Measurements from ENCODE around the gene SMPDL3A. TPM values are rescaled to one million over a fixed set of nuclear protein-coding genes. Genes with fewer than 3 reads are reported as not detected.

Gene SMPDL3A
- total and polyA plus RNA-seq, 2 of the 13 experiments (the other 11 are each of a cell fraction or from before 2014, with no cell fraction given), result 7.8 to 17.3 TPM

DNA sequence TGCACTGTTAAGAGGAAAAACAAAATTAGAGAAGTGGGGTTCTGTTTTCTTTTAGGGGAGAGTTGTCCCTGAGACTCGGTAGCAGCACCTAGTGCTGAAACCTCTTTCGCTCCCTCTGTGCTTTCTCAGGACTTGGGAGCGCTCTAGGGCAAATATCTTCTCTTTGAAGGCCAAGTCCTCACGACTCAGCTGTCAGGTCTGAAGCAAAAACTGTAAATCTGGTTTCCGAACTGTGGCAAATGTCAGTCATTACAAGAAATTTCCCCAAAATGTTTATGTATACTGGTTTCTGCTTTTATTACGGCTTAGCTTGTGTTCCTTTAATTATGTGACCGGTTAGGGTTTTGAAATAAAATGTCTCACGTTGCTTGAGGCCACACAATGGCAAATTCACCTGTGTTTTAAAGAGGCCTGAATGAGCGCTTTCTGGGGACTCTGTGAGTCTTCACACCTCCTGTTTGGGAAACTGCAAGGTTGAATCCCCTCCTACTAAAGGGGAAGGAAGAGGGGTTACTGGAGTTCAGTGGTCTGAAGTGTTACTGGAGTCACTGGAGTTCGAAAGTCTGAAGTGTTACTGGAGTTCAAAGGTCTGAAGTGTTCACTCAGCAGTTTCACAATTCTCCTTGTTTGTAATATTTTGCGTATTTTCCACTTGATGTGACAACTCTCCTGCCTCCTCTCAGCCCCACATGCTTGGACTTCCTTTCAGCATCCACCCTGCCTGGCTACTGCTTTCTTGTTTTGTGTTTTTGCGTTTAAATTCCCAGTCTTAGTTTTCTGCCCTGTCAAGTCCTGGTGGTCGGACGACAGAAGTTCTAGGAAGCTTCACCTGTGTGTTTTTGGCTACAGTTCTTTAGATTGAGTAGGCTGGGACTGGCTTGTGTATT lies 1.6 kb downstream of the SMPDL3A start (continued):
- TF ChIP-seq SOX5 (CRISPR knock-in tag; IDR thresholded peaks at IDR 0.05; ENCODE audit: borderline replicate concordance), result peak; percentile 69
- TF ChIP-seq, protein P1, sequence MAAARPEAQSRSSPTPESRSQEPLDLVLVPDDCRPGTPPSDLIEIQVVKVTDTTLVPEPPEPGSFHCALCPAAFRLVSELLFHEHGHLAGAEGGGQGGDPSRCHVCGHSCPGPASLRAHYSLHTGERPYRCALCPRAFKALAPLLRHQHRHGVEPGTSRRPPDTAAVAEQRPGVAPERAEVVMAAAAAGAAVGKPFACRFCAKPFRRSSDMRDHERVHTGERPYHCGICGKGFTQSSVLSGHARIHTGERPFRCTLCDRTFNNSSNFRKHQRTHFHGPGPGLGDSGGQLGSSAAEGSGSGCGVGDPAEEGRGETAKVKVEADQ (CRISPR knock-in tag; IDR thresholded peaks at IDR 0.05; ENCODE audit: borderline replicate concordance), result no peak
- 0 out of 2 replicates have a peak, but pooled peaks have one; percentile 18 for TF ChIP-seq ZNF879 (CRISPR knock-in tag; IDR thresholded peaks at IDR 0.05)
- TF ChIP-seq ZFP36 (IDR thresholded peaks at IDR 0.05; ENCODE audit: borderline replicate concordance, low read depth, low read length, partially characterized antibody), result no peak
- no peak for TF ChIP-seq ONECUT2 (CRISPR knock-in tag; IDR thresholded peaks at IDR 0.05)
- TF ChIP-seq SRSF4 (IDR thresholded peaks at IDR 0.05; ENCODE audit: low read depth, low read length, poor library complexity, severe bottlenecking), result no peak
- TF ChIP-seq GABPA (IDR thresholded peaks at IDR 0.05; ENCODE audit: low read depth, low read length), result no peak
- TF ChIP-seq GABPA (CRISPR knock-in tag; IDR thresholded peaks at IDR 0.05; ENCODE audit: low read depth), result peak; percentile 9; the same call in 1 of the 2 replicates
- TF ChIP-seq, protein P2, sequence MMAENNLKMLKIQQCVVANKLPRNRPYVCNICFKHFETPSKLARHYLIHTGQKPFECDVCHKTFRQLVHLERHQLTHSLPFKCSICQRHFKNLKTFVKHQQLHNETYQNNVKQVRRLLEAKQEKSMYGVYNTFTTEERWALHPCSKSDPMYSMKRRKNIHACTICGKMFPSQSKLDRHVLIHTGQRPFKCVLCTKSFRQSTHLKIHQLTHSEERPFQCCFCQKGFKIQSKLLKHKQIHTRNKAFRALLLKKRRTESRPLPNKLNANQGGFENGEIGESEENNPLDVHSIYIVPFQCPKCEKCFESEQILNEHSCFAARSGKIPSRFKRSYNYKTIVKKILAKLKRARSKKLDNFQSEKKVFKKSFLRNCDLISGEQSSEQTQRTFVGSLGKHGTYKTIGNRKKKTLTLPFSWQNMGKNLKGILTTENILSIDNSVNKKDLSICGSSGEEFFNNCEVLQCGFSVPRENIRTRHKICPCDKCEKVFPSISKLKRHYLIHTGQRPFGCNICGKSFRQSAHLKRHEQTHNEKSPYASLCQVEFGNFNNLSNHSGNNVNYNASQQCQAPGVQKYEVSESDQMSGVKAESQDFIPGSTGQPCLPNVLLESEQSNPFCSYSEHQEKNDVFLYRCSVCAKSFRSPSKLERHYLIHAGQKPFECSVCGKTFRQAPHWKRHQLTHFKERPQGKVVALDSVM (CRISPR knock-in tag; IDR thresholded peaks at IDR 0.05), result no peak
- TF ChIP-seq ZNF24 (IDR thresholded peaks at IDR 0.05), result no peak
- TF ChIP-seq ZNF17 (CRISPR knock-in tag; IDR thresholded peaks at IDR 0.05), result no peak
- no peak for TF ChIP-seq THYN1 (CRISPR knock-in tag; IDR thresholded peaks at IDR 0.05; ENCODE audit: borderline replicate concordance, low read depth)
- TF ChIP-seq RFX5 (IDR thresholded peaks at IDR 0.05; ENCODE audit: low read depth, low read length), result no peak
- TF ChIP-seq TSC22D2 (CRISPR knock-in tag; IDR thresholded peaks at IDR 0.05; ENCODE audit: borderline replicate concordance), result no peak
- no peak for TF ChIP-seq ZNF121 (CRISPR knock-in tag; IDR thresholded peaks at IDR 0.05)
- TF ChIP-seq FOXM1 (CRISPR knock-in tag; IDR thresholded peaks at IDR 0.05), result no peak
- TF ChIP-seq, protein P3, sequence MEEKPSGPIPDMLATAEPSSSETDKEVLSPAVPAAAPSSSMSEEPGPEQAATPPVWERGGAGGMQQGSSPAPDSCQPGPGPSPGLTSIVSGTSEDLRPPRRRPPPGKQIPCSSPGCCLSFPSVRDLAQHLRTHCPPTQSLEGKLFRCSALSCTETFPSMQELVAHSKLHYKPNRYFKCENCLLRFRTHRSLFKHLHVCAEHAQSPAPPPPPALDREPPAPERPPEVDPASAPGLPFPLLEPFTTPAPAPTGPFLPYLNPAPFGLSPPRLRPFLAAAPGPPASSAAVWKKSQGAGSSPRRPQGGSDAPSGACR (CRISPR knock-in tag; IDR thresholded peaks at IDR 0.05), result peak; percentile 62; the same call in 1 of the 2 replicates
- TF ChIP-seq MTF1 (CRISPR knock-in tag; IDR thresholded peaks at IDR 0.05), result no peak
- TF ChIP-seq, protein P4, sequence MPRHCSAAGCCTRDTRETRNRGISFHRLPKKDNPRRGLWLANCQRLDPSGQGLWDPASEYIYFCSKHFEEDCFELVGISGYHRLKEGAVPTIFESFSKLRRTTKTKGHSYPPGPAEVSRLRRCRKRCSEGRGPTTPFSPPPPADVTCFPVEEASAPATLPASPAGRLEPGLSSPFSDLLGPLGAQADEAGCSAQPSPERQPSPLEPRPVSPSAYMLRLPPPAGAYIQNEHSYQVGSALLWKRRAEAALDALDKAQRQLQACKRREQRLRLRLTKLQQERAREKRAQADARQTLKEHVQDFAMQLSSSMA (CRISPR knock-in tag; IDR thresholded peaks at IDR 0.05), result no peak
- TF ChIP-seq FOXA1 (IDR thresholded peaks at IDR 0.05), result no peak
- peak; percentile 25; the same call in 1 of the 2 replicates for TF ChIP-seq FOXA1 (CRISPR knock-in tag; IDR thresholded peaks at IDR 0.05)
- TF ChIP-seq, protein P5, sequence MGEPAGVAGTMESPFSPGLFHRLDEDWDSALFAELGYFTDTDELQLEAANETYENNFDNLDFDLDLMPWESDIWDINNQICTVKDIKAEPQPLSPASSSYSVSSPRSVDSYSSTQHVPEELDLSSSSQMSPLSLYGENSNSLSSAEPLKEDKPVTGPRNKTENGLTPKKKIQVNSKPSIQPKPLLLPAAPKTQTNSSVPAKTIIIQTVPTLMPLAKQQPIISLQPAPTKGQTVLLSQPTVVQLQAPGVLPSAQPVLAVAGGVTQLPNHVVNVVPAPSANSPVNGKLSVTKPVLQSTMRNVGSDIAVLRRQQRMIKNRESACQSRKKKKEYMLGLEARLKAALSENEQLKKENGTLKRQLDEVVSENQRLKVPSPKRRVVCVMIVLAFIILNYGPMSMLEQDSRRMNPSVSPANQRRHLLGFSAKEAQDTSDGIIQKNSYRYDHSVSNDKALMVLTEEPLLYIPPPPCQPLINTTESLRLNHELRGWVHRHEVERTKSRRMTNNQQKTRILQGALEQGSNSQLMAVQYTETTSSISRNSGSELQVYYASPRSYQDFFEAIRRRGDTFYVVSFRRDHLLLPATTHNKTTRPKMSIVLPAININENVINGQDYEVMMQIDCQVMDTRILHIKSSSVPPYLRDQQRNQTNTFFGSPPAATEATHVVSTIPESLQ (CRISPR knock-in tag; conservative IDR thresholded peaks at IDR 0.05), result no peak
- TF ChIP-seq ZNF670 (CRISPR knock-in tag; IDR thresholded peaks at IDR 0.05; ENCODE audit: borderline replicate concordance), result peak; percentile 40; the same call in 1 of the 2 replicates
